Colonic mucosa (tissue), 4 donors: Measurements from ENCODE around the gene BLCAP. TPM values are rescaled to one million over a fixed set of nuclear protein-coding genes. Genes with fewer than 3 reads are reported as not detected.
"Not testable (repeated sequence)": the region's sequence is repeated elsewhere in the genome, so short reads cannot be mapped to it uniquely, and the experiment has no call there.

Source experiments
- DNase-seq: peaks from one replicate; pipeline ENCODE4 v3.0.0-alpha.2; 2020
- H3K27ac ChIP-seq: fragments of 200-600 bp; one replicate; pipeline ENCODE4 v1.8.0; 2021
- H3K27me3 ChIP-seq: fragments of 200-600 bp; one replicate; pipeline ENCODE4 v1.8.0; 2021
- H3K36me3 ChIP-seq: fragments of 200-600 bp; one replicate; pipeline ENCODE4 v1.8.0; 2021
- H3K4me1 ChIP-seq: fragments of 200-600 bp; one replicate; pipeline ENCODE4 v1.8.0; 2021; ENCODE audit warnings: mild to moderate bottlenecking
- H3K4me3 ChIP-seq: fragments of 200-600 bp; one replicate; pipeline ENCODE4 v1.8.0; 2021
- H3K9ac ChIP-seq, 2 donors: one replicate each; pipeline ENCODE4 v1.7.0; 2013; ENCODE audit warnings: control low read depth in 2 of 2, low read depth in 2 of 2, low read length in 2 of 2
- H3K9me3 ChIP-seq: fragments of 200-600 bp; one replicate; pipeline ENCODE4 v1.8.0; 2021
- intact Hi-C: fragments of 100-400 bp; cut with DNase I; formaldehyde crosslinking; loops from one replicate; pipeline ENCODE4 v1.14.1; 2022
- total RNA-seq, 2 donors: library from RNA; stranded (reverse); fragmentation: NEBNext Ultra II Directional in 1 of 2; extraction: Animal tissue kit (Norgen Biotek cat#: 25700) in 1 of 2; gene quantifications; one replicate each; pipeline ENCODE4 v1.2.1, GENCODE V29; 2021
- TF ChIP-seq, protein P1 (sequence below): fragments of 200-600 bp; IDR thresholded peaks from one replicate; pipeline ENCODE4 v1.8.0; 2022; ENCODE audit warnings: antibody characterized with exemption, mild to moderate bottlenecking
- donor health status: healthy.
- donor health status: DM: no; HTN: no; CAD: no.
- donor health status: DM: no; HTN: no; CAD: no.

The BLCAP gene
- total RNA-seq, 2 donors from 2014 or later = 87.2 to 103 TPM

DNA sequence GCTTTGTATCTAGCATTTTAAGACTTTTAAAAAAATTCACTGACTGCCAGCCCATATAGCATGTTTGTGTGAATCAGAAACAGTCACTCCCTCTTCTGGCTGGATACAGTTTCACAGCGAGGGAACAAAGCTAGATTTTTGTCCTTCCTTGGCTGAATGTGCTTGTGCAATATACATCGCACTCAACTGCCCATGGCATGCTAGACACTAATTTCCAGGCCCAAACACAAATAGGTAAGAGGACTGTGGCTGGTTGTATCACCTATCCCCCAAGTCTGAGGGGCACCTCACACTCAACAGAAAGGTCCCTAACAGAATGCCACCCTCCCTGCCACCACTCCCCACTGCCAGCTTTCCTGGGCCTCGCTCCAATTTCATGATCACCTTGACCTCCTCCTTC lies 16.2 kb upstream of the BLCAP start:
- DNase-seq = no peak
- TF ChIP-seq, protein P1, sequence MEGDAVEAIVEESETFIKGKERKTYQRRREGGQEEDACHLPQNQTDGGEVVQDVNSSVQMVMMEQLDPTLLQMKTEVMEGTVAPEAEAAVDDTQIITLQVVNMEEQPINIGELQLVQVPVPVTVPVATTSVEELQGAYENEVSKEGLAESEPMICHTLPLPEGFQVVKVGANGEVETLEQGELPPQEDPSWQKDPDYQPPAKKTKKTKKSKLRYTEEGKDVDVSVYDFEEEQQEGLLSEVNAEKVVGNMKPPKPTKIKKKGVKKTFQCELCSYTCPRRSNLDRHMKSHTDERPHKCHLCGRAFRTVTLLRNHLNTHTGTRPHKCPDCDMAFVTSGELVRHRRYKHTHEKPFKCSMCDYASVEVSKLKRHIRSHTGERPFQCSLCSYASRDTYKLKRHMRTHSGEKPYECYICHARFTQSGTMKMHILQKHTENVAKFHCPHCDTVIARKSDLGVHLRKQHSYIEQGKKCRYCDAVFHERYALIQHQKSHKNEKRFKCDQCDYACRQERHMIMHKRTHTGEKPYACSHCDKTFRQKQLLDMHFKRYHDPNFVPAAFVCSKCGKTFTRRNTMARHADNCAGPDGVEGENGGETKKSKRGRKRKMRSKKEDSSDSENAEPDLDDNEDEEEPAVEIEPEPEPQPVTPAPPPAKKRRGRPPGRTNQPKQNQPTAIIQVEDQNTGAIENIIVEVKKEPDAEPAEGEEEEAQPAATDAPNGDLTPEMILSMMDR = peak; percentile 24
- Histone ChIP-seq H3K4me1 (peaks cover 5% of the 10 kb centered on the region), H3K4me3 (no peak overlapping the region), H3K9me3 (no peaks in the 10 kb centered on the region), H3K27me3 (no peaks in the 10 kb centered on the region), H3K27ac (no peak overlapping the region), H3K9ac (no peak overlapping the region), H3K36me3 (no peaks in the 10 kb centered on the region)
- intact Hi-C loops = no loop called here

DNA sequence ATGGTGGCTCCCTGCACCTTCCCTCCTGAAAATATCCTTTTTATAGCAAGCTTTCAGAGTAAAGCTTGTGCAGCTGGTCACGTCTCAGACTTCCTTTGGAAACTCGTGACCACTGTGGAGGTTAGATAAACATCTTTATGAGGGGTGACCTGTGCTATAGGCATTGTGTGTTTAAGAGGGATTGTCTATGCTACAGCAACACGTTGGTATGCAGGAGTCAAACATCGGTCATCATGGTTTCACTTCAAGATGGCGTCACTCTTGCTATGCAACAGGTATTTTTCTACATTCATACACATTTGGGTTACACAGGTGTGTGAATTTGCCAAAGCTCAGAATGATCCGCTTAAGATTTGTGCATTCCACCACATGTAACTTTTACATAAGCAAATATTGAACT lies 14.6 kb upstream of the BLCAP start:
- peak overlapping the region; percentile 52 for H3K27ac ChIP-seq
- TF ChIP-seq, protein P1 = no peak
- H3K36me3 ChIP-seq = no peaks in the 10 kb centered on the region
- no peaks in the 10 kb centered on the region for H3K9me3 ChIP-seq
- intact Hi-C loops = no loop called here
- peak; percentile 62 for DNase-seq
- no peak overlapping the region for H3K9ac ChIP-seq
- no peak overlapping the region for H3K4me3 ChIP-seq
- H3K27me3 ChIP-seq = no peaks in the 10 kb centered on the region
- H3K4me1 ChIP-seq = peaks cover 5% of the 10 kb centered on the region

DNA sequence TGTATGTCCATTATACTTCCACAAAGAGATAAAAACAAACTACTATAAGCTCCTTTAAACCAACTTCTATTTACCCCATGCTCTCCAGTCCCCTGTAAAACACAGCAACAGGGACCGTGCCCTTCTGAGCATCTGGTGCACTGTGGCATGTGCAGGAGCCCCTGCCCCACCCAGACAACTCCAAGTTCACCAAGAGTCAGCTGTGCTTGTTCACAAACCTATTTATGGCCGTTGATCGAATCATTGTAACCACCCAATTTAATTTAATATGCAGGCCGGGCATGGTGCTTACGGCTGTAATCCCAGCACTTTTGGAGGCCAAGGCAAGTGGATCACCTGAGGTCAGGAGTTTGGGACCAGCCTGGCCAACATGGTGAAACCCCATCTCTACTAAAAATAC lies 13.7 kb upstream of the BLCAP start:
- DNase-seq = no peak
- H3K4me3 ChIP-seq = no peak overlapping the region
- H3K4me1 ChIP-seq = peaks cover 5% of the 10 kb centered on the region
- H3K9me3 ChIP-seq = no peaks in the 10 kb centered on the region
- no peaks in the 10 kb centered on the region for H3K36me3 ChIP-seq
- H3K27ac ChIP-seq = no peak overlapping the region
- intact Hi-C loops = no loop called here
- TF ChIP-seq, protein P1 = no peak
- H3K9ac ChIP-seq = no peak overlapping the region
- H3K27me3 ChIP-seq = no peaks in the 10 kb centered on the region

DNA sequence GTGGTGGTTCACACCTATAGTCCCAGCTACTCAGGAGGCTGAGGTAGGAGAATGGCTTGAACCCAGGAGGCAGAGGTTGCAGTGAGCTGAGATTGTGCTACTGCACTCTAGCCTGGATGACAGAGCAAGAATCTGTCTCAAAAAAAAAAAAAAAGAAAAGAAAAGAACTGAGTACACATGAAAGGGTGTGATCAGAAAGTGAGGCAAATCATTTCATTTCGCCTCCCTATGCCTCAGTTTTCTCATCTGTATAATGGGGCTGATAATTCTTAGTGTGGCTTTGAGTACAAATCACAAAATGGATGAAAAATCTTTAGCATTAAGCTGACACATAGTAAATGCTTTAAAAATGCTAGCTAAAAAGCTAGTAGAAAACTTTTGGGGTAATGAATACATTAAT lies 13.2 kb upstream of the BLCAP start:
- H3K27ac ChIP-seq, DNase-seq, H3K4me1 ChIP-seq, H3K36me3 ChIP-seq, H3K4me3 ChIP-seq, H3K9ac ChIP-seq, intact Hi-C loops, H3K9me3 ChIP-seq, H3K27me3 ChIP-seq: not testable (repeated sequence)

DNA sequence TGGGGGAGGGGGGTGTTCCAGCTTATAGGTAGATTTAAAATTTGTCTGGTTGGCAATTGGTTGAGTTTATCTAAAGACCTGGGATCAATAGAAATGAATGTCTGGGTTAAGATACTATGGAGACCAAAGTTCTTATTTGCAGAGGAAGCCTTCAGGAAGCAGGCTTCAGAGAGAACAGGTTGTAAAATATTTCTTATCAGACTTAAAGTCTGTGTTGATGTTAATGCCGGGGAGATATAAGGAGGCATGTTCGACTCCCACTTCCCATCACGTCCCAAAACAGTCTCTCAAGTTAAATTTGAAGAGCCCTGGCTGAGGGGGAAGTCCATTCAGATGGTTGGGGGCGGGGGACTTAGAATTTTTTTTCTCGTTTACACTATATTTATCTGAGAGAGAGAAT lies 12.3 kb upstream of the BLCAP start:
- H3K27ac ChIP-seq = peak overlapping the region; percentile 12
- H3K4me3 ChIP-seq = no peak overlapping the region
- H3K36me3 ChIP-seq = no peaks in the 10 kb centered on the region
- TF ChIP-seq, protein P1 = no peak
- no peaks in the 10 kb centered on the region for H3K27me3 ChIP-seq
- H3K9ac ChIP-seq = no peak overlapping the region
- no peaks in the 10 kb centered on the region for H3K9me3 ChIP-seq
- peaks cover 14% of the 10 kb centered on the region for H3K4me1 ChIP-seq
- intact Hi-C loops = no loop called here
- DNase-seq = no peak

DNA sequence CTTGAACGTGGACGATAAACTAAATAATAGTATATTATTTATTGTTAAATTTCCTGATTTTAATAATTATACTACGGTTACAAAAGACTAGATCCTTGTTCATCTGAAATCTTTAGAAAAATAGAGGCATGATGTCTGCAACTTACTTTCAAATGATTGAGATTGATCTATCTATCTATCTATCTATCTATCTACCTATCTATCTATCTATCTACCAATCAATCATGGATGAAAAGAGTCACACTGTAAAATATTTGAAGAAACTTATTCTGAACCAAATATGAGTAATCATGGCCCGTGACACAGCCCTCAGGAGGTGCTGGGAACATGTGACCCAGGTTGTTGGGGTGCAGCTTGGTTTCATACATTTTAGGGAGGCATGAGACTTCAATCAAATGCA lies 11.7 kb upstream of the BLCAP start:
- H3K4me1 ChIP-seq = peaks cover 14% of the 10 kb centered on the region
- H3K27ac ChIP-seq = no peak overlapping the region
- intact Hi-C loops = no loop called here
- H3K4me3 ChIP-seq = no peak overlapping the region
- no peaks in the 10 kb centered on the region for H3K27me3 ChIP-seq
- no peak overlapping the region for H3K9ac ChIP-seq
- no peaks in the 10 kb centered on the region for H3K36me3 ChIP-seq
- DNase-seq = no peak
- H3K9me3 ChIP-seq = no peaks in the 10 kb centered on the region
- TF ChIP-seq, protein P1 = no peak
